Stomach (tissue), 4 donors: Measurements from ENCODE around the gene THUMPD2.

ENCODE experiments used
- CTCF ChIP-seq, 7 experiments: fragments of 450-650 bp in 4 of 7; fragments of 200-600 bp in 3 of 7; sonication (generic) in 3 of 7; IDR thresholded peaks; one replicate each; pipeline ENCODE4 v1.5.1; 2016 to 2019; ENCODE audit warnings: antibody characterized with exemption in 7 of 7, control low read depth in 2 of 7, mild to moderate bottlenecking in 1 of 7
- POLR2A ChIP-seq, 4 donors: fragments of 450-650 bp; IDR thresholded peaks; one replicate each; pipeline ENCODE4 v1.6.1; 2016; ENCODE audit warnings: antibody characterized with exemption in 4 of 4, control low read depth in 2 of 4, mild to moderate bottlenecking in 1 of 4, moderate library complexity in 1 of 4
- POLR2AphosphoS5 ChIP-seq, 3 donors: sonication (generic); formaldehyde crosslinking; IDR thresholded peaks; one replicate each; pipeline ENCODE4 v1.6.1; 2016; ENCODE audit warnings: antibody characterized with exemption in 3 of 3

DNA sequence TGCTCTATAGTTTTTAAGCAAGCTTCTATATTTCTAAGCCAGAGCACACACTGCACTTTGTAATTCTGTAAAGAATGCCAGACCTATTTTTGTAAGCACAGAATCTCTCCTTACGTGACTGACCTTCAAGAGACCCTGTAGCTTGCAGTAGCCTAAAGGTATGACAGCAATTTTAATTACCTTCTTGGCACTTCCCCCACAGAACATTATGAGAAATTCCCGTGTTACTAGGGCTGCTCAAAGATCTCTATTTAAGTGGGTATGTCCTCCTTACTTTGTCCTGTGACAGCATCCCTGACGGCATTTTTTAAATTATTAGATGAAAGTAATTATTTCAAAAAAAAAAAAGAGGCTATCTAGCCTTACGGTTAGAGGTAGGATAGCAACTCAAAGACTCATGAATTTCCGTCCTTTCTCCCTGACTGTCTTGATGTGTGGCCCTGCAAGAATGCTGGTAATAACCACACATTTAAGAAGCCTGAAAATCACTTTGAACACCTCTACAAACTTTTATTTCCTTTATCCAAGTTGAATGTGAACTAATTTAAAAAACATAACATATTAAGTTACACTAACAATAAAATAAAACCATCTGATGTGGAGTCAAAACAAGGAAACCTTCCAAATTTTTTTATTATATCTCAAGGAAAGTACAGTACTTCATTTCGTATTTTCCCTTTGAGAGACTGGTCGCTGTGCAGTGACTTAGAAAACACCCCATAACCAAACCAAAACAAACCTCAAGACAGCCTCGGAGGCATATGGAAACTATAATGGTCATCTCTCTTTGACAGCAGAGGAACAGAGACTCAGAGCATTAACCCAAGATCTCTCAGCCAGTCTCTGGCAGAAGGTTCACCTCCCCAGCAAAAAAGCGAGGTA lies 54.9 kb downstream of the THUMPD2 start:
- no peak for TF ChIP-seq CTCF (IDR thresholded peaks at IDR 0.05)
- TF ChIP-seq POLR2AphosphoS5 (IDR thresholded peaks at IDR 0.05) = no peak
- no peak for TF ChIP-seq POLR2A (IDR thresholded peaks at IDR 0.05)
